Adrenal gland (tissue), 19 donors: Measurements from ENCODE around the gene MRPS26. TPM values are rescaled to one million over a fixed set of nuclear protein-coding genes. Genes with fewer than 3 reads are reported as not detected.

Experiments
- DNase-seq, 7 donors: peaks; one replicate each; pipeline ENCODE4 v3.0.0-alpha.2; 2019 to 2020
- H3K27ac ChIP-seq, 5 donors: fragments of 200-600 bp; sonication (generic) in 4 of 5; 1 replicate in 3 of 5; 2 replicates in 2 of 5; pipeline versions ENCODE4 v1.5.1 to v1.8.0; 2016 to 2020; ENCODE audit warnings: mild to moderate bottlenecking in 1 of 5
- H3K27me3 ChIP-seq: fragments of 200-600 bp; 2 replicates; pipeline ENCODE4 v1.8.0; 2021
- H3K36me3 ChIP-seq, 2 donors: fragments of 200-600 bp; replicated peaks in 1 of 2; 1 replicate in 1 of 2; 2 replicates in 1 of 2; pipeline versions ENCODE4 v1.5.1 to v1.8.0; 2018 to 2022
- H3K4me1 ChIP-seq, 2 donors: fragments of 200-600 bp; replicated peaks in 1 of 2; 1 replicate in 1 of 2; 2 replicates in 1 of 2; pipeline versions ENCODE4 v1.5.1 to v1.8.0; 2018 to 2021
- H3K4me3 ChIP-seq, 4 donors: fragments of 200-600 bp; sonication (generic) in 3 of 4; one replicate each; pipeline ENCODE4 v1.5.1; 2016 to 2018
- H3K9me3 ChIP-seq, 3 donors: fragments of 200-600 bp; sonication (generic) in 1 of 3; replicated peaks in 1 of 3; 1 replicate in 2 of 3; 2 replicates in 1 of 3; pipeline versions ENCODE4 v1.5.1 to v1.8.0; 2016 to 2021
- POLR2A ChIP-seq, 2 donors: fragments of 450-650 bp; IDR thresholded peaks; one replicate each; pipeline ENCODE4 v1.6.1; 2017; ENCODE audit warnings: antibody characterized with exemption in 2 of 2, mild to moderate bottlenecking in 2 of 2, moderate library complexity in 1 of 2
- WGBS, 4 donors: extraction: QIAGEN DNeasy Blood & Tissue Kit in 2 of 4; methylation state at CpG; one replicate each; pipeline versions ENCODE4 v1.1.5 to v1.1.7; 2013 to 2017; 5-methylcytosine and 5-hydroxymethylcytosine counted together
- intact Hi-C, 2 donors: fragments of 100-400 bp; cut with DNase I; formaldehyde crosslinking; loops; one replicate each; pipeline versions ENCODE4 v1.14.1 to v1.15.0; 2022 to 2023
- long read RNA-seq, 10 donors: library from polyadenylated mRNA in 3 of 10; unstranded in 2 of 10; stranded (forward) in 1 of 10; transcript quantifications; one replicate each; pipeline ENCODE4 v2.0.0 and lab custom pipeline, GENCODE V29; 2021 to 2026
- polyA plus RNA-seq, 3 donors: library from polyadenylated mRNA; stranded (reverse); fragments of 200-250 nt in 2 of 3; fragments of 350-450 nt in 1 of 3; fragmentation: Illumina TruSeq in 1 of 3; extraction: RNeasy Lipid Tissue Mini Kit (QIAGEN cat#74804) in 1 of 3; gene quantifications; one replicate each; pipeline ENCODE4 v1.2.3, GENCODE V29; 2013 to 2014
- total RNA-seq, 9 donors: library from RNA; depleted of rRNA in 4 of 9; stranded (reverse); fragments of >200 nt in 4 of 9; fragments of 120-200 nt in 1 of 9; fragmentation: NEBNext Ultra II Directional in 1 of 9; extraction: Animal tissue kit (Norgen Biotek cat#: 25700) in 1 of 9; gene quantifications; one replicate each; pipeline versions ENCODE4 v1.1.0 to v1.2.4, GENCODE V29; 2013 to 2023
- TF ChIP-seq, protein P1 (sequence below), 6 experiments: fragments of 450-650 bp in 4 of 6; fragments of 200-600 bp in 2 of 6; sonication (generic) in 1 of 6; IDR thresholded peaks; 1 replicate in 5 of 6; 2 replicates in 1 of 6; pipeline versions ENCODE4 v1.5.1 to v1.8.0; 2016 to 2021; ENCODE audit warnings: antibody characterized with exemption in 6 of 6, mild to moderate bottlenecking in 2 of 6, moderate library complexity in 1 of 6
- donor health status: healthy with polysubstance abuse.
- donor health status: Bipolar disorder and iron deficiency.
- donor health status: DM: yes; HTN: yes; CAD: no.
- donor health status: DM: no; HTN: no; CAD: no.
- donor health status: DM: no; HTN: no; CAD: no.
- donor health status: DM: yes; HTN: yes; CAD: no.

The MRPS26 gene
- total RNA-seq (100 to 1,000 TPM in 3 of 9 donors, 10 to 100 TPM in 6; 67.2 to 144 (median 78.2) TPM), polyA plus RNA-seq (100 to 1,000 TPM in 2 of 3 donors, 10 to 100 TPM in 1; 27.9 to 145 (median 135) TPM)
- long read RNA-seq, donor 1, transcript MRPS26-201 (4 exons, 1,127 nt): major isoform, 77 of 94 reads
- long read RNA-seq, donor 1, partial matches to known transcripts: 17 of 94 reads
- long read RNA-seq, donor 1, other reads (novel, unspliced or antisense): 0 of 94 reads
- long read RNA-seq, donor 2, transcript MRPS26-201 (4 exons, 1,127 nt): major isoform, 38 of 48 reads
- long read RNA-seq, donor 2, partial matches to known transcripts: 10 of 48 reads
- long read RNA-seq, donor 2, other reads (novel, unspliced or antisense): 0 of 48 reads
- long read RNA-seq, donor 3, transcript MRPS26-201 (4 exons, 1,127 nt): major isoform, 34 of 55 reads
- long read RNA-seq, donor 3, partial matches to known transcripts: 21 of 55 reads
- long read RNA-seq, donor 3, other reads (novel, unspliced or antisense): 0 of 55 reads
- long read RNA-seq, donor 4, transcript MRPS26-201 (4 exons, 1,127 nt): major isoform, 103 of 109 reads
- long read RNA-seq, donor 4, partial matches to known transcripts: 5 of 109 reads
- long read RNA-seq, donor 4, other reads (novel, unspliced or antisense): 1 of 109 reads
- long read RNA-seq, donor 5, transcript MRPS26-201 (4 exons, 1,127 nt): major isoform, 163 of 183 reads
- long read RNA-seq, donor 5, partial matches to known transcripts: 11 of 183 reads
- long read RNA-seq, donor 5, other reads (novel, unspliced or antisense): 9 of 183 reads
- long read RNA-seq, donor 6, transcript MRPS26-201 (4 exons, 1,127 nt): major isoform, 73 of 81 reads
- long read RNA-seq, donor 6, partial matches to known transcripts: 6 of 81 reads
- long read RNA-seq, donor 6, other reads (novel, unspliced or antisense): 2 of 81 reads
- long read RNA-seq, donor 7, transcript MRPS26-201 (4 exons, 1,127 nt): major isoform, 31 of 31 reads
- long read RNA-seq, donor 7, partial matches to known transcripts: 0 of 31 reads
- long read RNA-seq, donor 7, other reads (novel, unspliced or antisense): 0 of 31 reads
- long read RNA-seq, donor 8, transcript MRPS26-201 (4 exons, 1,127 nt): major isoform, 50 of 57 reads
- long read RNA-seq, donor 8, partial matches to known transcripts: 7 of 57 reads
- long read RNA-seq, donor 8, other reads (novel, unspliced or antisense): 0 of 57 reads
- long read RNA-seq, donor 9, transcript MRPS26-201 (4 exons, 1,127 nt): major isoform, 15 of 22 reads
- long read RNA-seq, donor 9, partial matches to known transcripts: 7 of 22 reads
- long read RNA-seq, donor 9, other reads (novel, unspliced or antisense): 0 of 22 reads
- long read RNA-seq, donor 10, transcript MRPS26-201 (4 exons, 1,127 nt): major isoform, 38 of 45 reads
- long read RNA-seq, donor 10, partial matches to known transcripts: 7 of 45 reads
- long read RNA-seq, donor 10, other reads (novel, unspliced or antisense): 0 of 45 reads

DNA sequence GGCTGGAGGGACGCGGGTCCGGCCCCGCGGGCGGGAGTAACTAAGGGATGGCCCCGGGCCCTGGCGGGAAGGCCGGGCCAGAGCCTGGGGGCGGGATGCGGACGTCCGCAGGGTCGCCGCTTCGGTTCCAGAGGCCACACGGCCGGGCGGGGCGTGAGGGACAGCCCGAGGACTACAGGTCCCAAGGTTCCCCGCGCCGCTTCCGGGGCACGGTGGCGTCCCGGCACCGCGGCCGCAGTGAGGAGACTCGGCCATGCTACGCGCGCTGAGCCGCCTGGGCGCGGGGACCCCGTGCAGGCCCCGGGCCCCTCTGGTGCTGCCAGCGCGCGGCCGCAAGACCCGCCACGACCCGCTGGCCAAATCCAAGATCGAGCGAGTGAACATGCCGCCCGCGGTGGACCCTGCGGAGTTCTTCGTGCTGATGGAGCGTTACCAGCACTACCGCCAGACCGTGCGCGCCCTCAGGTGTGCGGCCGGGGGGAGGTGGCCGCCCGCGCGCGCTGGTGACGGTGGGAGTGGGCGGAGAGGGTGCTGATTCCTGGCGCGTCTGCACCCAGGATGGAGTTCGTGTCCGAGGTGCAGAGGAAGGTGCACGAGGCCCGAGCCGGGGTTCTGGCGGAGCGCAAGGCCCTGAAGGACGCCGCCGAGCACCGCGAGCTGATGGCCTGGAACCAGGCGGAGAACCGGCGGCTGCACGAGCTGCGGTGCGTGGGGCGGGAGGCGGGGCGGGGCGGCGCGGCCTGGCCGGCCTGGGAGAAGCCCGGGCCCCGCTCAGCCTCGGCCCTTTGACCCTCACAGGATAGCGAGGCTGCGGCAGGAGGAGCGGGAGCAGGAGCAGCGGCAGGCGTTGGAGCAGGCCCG, at the start of gene MRPS26:
Gene MRPS26, plus strand, starts transcription at position 237 of the 861 bp plus-strand sequence. Its CDS starts 17 bp downstream, at position 254.
- peaks cover 4 to 20% of the 10 kb centered on the region in 2 donors for H3K4me1 ChIP-seq
- WGBS, 4 donors: 0 to 1% (median 0%) methylated on average over 4 to 104 of the region's 104 CpGs
- intact Hi-C loops: no loop called here
- DNase-seq: peak; percentile 90 to 95 (median 92)
- TF ChIP-seq, protein P1, sequence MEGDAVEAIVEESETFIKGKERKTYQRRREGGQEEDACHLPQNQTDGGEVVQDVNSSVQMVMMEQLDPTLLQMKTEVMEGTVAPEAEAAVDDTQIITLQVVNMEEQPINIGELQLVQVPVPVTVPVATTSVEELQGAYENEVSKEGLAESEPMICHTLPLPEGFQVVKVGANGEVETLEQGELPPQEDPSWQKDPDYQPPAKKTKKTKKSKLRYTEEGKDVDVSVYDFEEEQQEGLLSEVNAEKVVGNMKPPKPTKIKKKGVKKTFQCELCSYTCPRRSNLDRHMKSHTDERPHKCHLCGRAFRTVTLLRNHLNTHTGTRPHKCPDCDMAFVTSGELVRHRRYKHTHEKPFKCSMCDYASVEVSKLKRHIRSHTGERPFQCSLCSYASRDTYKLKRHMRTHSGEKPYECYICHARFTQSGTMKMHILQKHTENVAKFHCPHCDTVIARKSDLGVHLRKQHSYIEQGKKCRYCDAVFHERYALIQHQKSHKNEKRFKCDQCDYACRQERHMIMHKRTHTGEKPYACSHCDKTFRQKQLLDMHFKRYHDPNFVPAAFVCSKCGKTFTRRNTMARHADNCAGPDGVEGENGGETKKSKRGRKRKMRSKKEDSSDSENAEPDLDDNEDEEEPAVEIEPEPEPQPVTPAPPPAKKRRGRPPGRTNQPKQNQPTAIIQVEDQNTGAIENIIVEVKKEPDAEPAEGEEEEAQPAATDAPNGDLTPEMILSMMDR (IDR thresholded peaks at IDR 0.05): no peak
- peak in 1 of 2 donors; percentile 66 for TF ChIP-seq POLR2A (IDR thresholded peaks at IDR 0.05)
- peaks cover 0 to 27% of the 10 kb centered on the region in 2 donors for H3K36me3 ChIP-seq
- H3K9me3 ChIP-seq: no peaks in the 10 kb centered on the region
- H3K27ac ChIP-seq: peak within 1 kb of the TSS; percentile 85 to 95 (median 89)
- H3K4me3 ChIP-seq: peak within 1 kb of the TSS; percentile 67 to 97 (median 82)
- H3K27me3 ChIP-seq: no peaks in the 10 kb centered on the region

DNA sequence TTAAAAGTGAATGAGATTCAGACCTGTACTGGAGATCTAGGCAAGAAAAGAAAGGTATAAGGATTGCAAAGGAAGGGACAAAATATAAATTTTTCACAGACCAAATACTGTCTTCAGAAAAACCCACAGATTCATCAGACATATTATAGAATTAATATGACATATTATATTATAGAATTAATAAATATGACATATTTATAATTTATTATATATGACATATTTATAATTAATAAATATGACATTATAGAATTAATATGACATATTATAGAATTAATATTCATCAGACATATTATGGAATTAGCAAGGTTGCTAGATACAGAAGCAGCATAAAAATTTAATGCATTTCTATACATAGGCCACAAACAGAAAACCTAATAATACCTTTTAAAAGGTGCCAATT, 47.1 kb upstream of the MRPS26 start:
- Histone ChIP-seq H3K4me3 (no peak overlapping the region), H3K4me1 (no peaks in the 10 kb centered on the region), H3K27me3 (no peaks in the 10 kb centered on the region), H3K27ac (no peak overlapping the region), H3K9me3 (no peaks in the 10 kb centered on the region), H3K36me3 (peaks cover 0 to 19% of the 10 kb centered on the region in 2 donors)
- no peak for DNase-seq
- TF ChIP-seq, protein P1 (IDR thresholded peaks at IDR 0.05): no peak
- no peak for TF ChIP-seq POLR2A (IDR thresholded peaks at IDR 0.05)
- intact Hi-C loops: loop anchor here in 1 of 2 donors (10.0 kb wide), 1 partner anchor 134 kb away; no protein-coding TSS in a partner anchor

GRCh38 chr20:3000852-3001523, 44.9 kb upstream of the MRPS26 start:
- H3K4me3 ChIP-seq: no peak overlapping the region
- no peak overlapping the region for H3K27ac ChIP-seq
- no peaks in the 10 kb centered on the region for H3K27me3 ChIP-seq
- 27 to 55% (median 29%) methylated on average over 7 of the region's 7 CpGs for WGBS, 4 donors
- peaks cover 0 to 22% of the 10 kb centered on the region in 2 donors for H3K36me3 ChIP-seq
- no peaks in the 10 kb centered on the region for H3K4me1 ChIP-seq
- DNase-seq: peak in 1 of 7 donors; percentile 6
- intact Hi-C loops: no loop called here
- TF ChIP-seq, protein P1 (IDR thresholded peaks at IDR 0.05): peak; percentile 35 to 68 (median 52)
- no peak for TF ChIP-seq POLR2A (IDR thresholded peaks at IDR 0.05)
- H3K9me3 ChIP-seq: no peaks in the 10 kb centered on the region
